ENCODE results near the gene YRDC. TPM values are rescaled to one million over a fixed set of nuclear protein-coding genes. Genes with fewer than 3 reads are reported as not detected.

The YRDC gene
- total RNA-seq, 1 experiment from 2014 or later: 41.4 TPM

GRCh38 chr1:37802439-37802838 is 5.6 kb downstream of the YRDC start:
- no peak overlapping the region for H3K4me3 ChIP-seq (replicated peaks in 1 of 2; ENCODE audit: low read depth in 1 of 2, low read length in 2 of 2)
- no peak overlapping the region for H3K4me2 ChIP-seq (ENCODE audit: low read length)
- ATAC-seq: no peak
- H3K27me3 ChIP-seq (ENCODE audit: insufficient read depth, low read length): no peaks in the 10 kb centered on the region
- DNase-seq (ENCODE audit: low read depth, low spot score): no peak
- POLR2A ChIA-PET: interaction anchor here (0.5 kb wide), 1 partner anchor 148 kb away, joined by 4 read pairs; no protein-coding TSS in a partner anchor
- H3K4me1 ChIP-seq (ENCODE audit: control insufficient read depth in 1 of 2, insufficient read depth in 2 of 2, low read length in 2 of 2): peaks cover 7 to 9% of the 10 kb centered on the region in 2 experiments
- peaks cover 40% of the 10 kb centered on the region for H3K79me2 ChIP-seq (ENCODE audit: insufficient read depth, low read length)
- intact Hi-C loops (cut with micrococcal nuclease): no loop called here
- no peak for TF ChIP-seq ATF3 (IDR thresholded peaks at IDR 0.05)
- no peak for TF ChIP-seq SRF (IDR thresholded peaks at IDR 0.05; ENCODE audit: low read depth)
- TF ChIP-seq POLR2AphosphoS5 (IDR thresholded peaks at IDR 0.05; ENCODE audit: low read depth, low read length): peak; percentile 14; the same call in 1 of the 2 replicates
- TF ChIP-seq, protein P1, sequence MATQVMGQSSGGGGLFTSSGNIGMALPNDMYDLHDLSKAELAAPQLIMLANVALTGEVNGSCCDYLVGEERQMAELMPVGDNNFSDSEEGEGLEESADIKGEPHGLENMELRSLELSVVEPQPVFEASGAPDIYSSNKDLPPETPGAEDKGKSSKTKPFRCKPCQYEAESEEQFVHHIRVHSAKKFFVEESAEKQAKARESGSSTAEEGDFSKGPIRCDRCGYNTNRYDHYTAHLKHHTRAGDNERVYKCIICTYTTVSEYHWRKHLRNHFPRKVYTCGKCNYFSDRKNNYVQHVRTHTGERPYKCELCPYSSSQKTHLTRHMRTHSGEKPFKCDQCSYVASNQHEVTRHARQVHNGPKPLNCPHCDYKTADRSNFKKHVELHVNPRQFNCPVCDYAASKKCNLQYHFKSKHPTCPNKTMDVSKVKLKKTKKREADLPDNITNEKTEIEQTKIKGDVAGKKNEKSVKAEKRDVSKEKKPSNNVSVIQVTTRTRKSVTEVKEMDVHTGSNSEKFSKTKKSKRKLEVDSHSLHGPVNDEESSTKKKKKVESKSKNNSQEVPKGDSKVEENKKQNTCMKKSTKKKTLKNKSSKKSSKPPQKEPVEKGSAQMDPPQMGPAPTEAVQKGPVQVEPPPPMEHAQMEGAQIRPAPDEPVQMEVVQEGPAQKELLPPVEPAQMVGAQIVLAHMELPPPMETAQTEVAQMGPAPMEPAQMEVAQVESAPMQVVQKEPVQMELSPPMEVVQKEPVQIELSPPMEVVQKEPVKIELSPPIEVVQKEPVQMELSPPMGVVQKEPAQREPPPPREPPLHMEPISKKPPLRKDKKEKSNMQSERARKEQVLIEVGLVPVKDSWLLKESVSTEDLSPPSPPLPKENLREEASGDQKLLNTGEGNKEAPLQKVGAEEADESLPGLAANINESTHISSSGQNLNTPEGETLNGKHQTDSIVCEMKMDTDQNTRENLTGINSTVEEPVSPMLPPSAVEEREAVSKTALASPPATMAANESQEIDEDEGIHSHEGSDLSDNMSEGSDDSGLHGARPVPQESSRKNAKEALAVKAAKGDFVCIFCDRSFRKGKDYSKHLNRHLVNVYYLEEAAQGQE (IDR thresholded peaks at IDR 0.05; ENCODE audit: low read depth): no peak
- no peak for TF ChIP-seq YY1 (IDR thresholded peaks at IDR 0.05; ENCODE audit: extremely low read depth, insufficient replicate concordance, low read depth, low read length)
- TF ChIP-seq TCF7L2 (IDR thresholded peaks at IDR 0.05; ENCODE audit: borderline replicate concordance, extremely low read depth, insufficient read depth, insufficient read length): no peak
- RAD21 ChIA-PET (ENCODE audit: low non-redundant PET in 1 of 2, low total read pairs in 2 of 2, uncharacterized antibody in 2 of 2, unreplicated experiment in 2 of 2): no interaction called here
- H3K36me3 ChIP-seq (ENCODE audit: control insufficient read depth in 1 of 2, insufficient read depth in 2 of 2, low read length in 2 of 2): peaks cover 41 to 56% of the 10 kb centered on the region in 2 experiments
- H3K9me2 ChIP-seq (ENCODE audit: insufficient read depth): no peaks in the 10 kb centered on the region
- no peak overlapping the region for H3K9ac ChIP-seq (ENCODE audit: low read length)
- no peak overlapping the region for H3K27ac ChIP-seq (ENCODE audit: low read depth, low read length)
- CTCF ChIA-PET: no interaction called here
- peaks cover 23% of the 10 kb centered on the region; the same call in 1 of the 2 replicates for H4K20me1 ChIP-seq (ENCODE audit: insufficient read depth)
- H3K9me3 ChIP-seq (ENCODE audit: control insufficient read depth in 1 of 2, insufficient read depth in 1 of 2, low read depth in 1 of 2, low read length in 2 of 2): no peaks in the 10 kb centered on the region
- H2AFZ ChIP-seq (ENCODE audit: low read depth, low read length, poor library complexity, severe bottlenecking): no peak overlapping the region
- BruUV-seq (replicated peaks): no TSS peak

Measured in HCT116 (cell line).